ENCODE measurements around the gene NR1D2.
"Not testable (repeated sequence)": the region's sequence is repeated elsewhere in the genome, so short reads cannot be mapped to it uniquely, and the experiment has no call there.

Gene NR1D2
- total RNA-seq: 25.6 to 257 (median 130) reads per million in 9 experiments

DNA sequence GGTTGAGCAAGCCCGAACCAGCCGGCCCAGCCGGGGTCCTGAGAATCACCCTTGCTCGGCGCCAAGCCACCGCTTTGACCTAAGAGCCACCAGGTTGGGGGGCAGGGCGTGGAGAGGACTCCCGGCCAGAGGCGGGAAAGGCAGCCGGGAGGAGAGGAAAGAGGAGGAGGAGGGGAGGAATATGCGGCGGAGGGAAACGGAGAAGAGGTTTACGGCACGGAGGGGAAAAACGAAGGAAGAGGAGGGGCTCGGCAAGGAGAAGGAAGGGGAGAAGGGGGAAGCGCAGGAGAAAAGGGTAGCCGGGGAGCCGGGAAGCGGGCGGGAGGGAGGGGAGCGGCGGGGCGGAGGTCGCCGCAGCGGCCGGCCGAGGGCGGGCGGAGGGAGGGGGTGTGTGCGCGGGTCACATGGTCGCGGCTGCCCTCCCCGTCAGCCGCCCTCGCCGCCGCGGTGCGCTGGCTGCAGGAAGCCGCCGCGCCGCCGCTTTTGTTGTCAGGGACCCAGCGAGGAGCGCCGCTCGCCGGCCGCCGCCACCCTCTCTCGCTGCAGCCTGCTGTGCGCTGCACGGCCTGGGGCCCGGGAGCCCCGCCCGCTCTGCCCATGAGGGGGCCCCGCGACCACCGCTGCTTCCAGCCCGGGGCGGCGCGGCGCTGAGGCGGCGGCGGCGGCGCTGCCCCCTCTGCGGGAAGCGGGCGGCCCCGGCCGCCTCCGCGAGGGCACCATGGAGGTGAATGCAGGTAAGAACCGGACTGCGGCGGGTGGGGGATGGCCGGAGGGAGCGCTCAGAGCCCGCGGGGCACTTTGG is at the start of gene NR1D2:
TSS of gene NR1D2 (plus strand) at position 426 of the 802 bp plus-strand sequence. CDS start at position 719, 293 bp downstream.
- Mint-ChIP-seq H3K27ac (peak within 1 kb of the TSS; percentile 88 to 94), H3K4me1 (ENCODE audit: low read depth in 2 of 2) (peaks cover 24 to 27% of the 10 kb centered on the region in 2 donors), H3K4me3 (peak within 1 kb of the TSS; percentile 85 to 88), H3K9me3 (no peaks in the 10 kb centered on the region), H3K36me3 (ENCODE audit: insufficient read depth) (peaks cover 61% of the 10 kb centered on the region), H3K27me3 (no peaks in the 10 kb centered on the region)
- DNase-seq: peak; percentile 76 to 79 (median 77)
- peak; percentile 58 for ATAC-seq (replicated peaks)

DNA sequence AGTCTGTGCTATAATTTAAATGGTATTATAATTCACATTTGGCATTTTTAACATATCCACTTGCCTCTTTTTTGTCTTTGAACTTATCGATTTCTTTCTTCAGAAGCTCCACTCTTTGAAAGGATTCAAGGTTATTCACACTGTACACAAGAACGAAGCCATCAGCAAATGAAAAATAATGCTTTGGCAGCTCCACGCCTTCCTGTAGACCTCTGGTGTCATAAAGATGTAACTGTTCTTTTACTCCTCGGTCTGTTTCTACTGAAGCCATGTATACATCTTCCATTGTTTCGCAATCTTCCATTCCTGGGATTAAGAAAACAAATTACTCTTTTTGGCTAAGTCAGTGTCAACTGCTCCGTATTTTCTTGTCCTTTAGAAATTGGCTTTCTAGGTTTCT is 44.3 kb upstream of the NR1D2 start:
- ATAC-seq (replicated peaks) (no peak), DNase-seq (no peak)
- Mint-ChIP-seq H3K36me3 (ENCODE audit: insufficient read depth) (peaks cover 12% of the 10 kb centered on the region), H3K27ac (no peak overlapping the region), H3K9me3 (no peaks in the 10 kb centered on the region), H3K4me3 (no peak overlapping the region), H3K4me1 (ENCODE audit: low read depth in 2 of 2) (peaks cover 0 to 4% of the 10 kb centered on the region in 2 donors), H3K27me3 (no peaks in the 10 kb centered on the region)

DNA sequence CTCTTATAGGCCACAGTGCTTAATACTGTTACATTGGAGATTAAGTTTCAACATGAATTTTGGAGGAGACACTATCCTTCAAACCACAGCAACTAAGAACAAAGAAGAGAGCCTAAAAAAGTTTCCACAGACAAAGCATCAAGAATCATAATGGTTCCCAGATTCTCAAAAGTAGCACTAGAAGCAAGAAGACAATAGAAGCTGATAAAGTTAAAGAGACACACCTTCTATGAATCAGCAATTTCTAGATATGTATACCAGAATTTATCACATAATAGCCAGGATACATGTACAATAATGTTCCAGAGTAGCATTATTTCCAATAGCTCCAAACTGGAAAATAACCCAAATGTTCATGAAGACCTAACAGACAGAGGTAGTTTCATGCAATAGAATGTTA is 40.5 kb upstream of the NR1D2 start:
- no peak for DNase-seq
- H3K4me1 Mint-ChIP-seq (ENCODE audit: low read depth in 2 of 2): no peaks in the 10 kb centered on the region
- ATAC-seq (replicated peaks): no peak
- no peak overlapping the region for H3K27ac Mint-ChIP-seq
- no peaks in the 10 kb centered on the region for H3K9me3 Mint-ChIP-seq
- H3K4me3 Mint-ChIP-seq: no peak overlapping the region
- peaks cover 17% of the 10 kb centered on the region for H3K36me3 Mint-ChIP-seq (ENCODE audit: insufficient read depth)
- H3K27me3 Mint-ChIP-seq: no peaks in the 10 kb centered on the region

DNA sequence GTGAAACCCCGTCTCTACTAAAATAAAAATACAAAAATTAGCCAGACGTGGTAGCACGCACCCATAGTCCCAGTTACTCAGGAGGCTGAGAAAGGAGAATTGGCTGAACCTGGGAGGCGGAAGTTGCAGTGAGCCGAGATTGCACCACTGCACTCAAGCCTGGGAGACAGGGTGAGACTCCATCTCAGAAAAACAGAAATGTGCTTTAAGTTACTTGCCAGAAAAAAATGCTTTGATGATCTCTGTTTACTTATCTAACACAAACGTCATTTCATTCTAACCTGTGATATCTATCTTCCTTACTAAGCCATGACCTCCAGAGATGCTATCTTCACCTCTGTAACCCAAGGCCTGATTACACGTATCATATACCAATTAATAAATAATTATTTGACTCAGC is 35.7 kb upstream of the NR1D2 start:
- no peak for ATAC-seq (replicated peaks)
- DNase-seq: no peak
- H3K9me3 Mint-ChIP-seq: no peaks in the 10 kb centered on the region
- no peaks in the 10 kb centered on the region for H3K4me1 Mint-ChIP-seq (ENCODE audit: low read depth in 2 of 2)
- H3K27me3 Mint-ChIP-seq: no peaks in the 10 kb centered on the region
- no peak overlapping the region for H3K4me3 Mint-ChIP-seq
- H3K27ac Mint-ChIP-seq: no peak overlapping the region
- H3K36me3 Mint-ChIP-seq (ENCODE audit: insufficient read depth): peaks cover 26% of the 10 kb centered on the region

DNA sequence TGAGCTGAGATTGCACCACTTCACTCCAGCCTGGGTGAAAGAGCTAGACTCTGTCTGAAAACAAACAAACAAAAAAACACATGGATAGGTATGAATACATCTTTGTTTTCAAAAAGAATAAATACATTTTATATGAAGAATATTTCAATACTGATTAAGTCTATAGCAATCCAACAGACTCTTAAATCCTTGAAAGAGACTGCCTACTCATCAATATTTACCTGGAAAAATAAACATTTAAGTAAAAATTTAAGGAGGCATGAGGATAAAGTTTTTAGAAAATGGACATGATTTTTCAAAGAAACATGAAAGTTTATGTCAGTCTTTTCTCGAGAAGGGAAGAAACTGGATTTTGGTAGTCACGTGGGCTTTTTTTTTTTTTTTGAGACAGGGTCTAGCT is 33.7 kb upstream of the NR1D2 start:
- Mint-ChIP-seq H3K27ac (no peak overlapping the region), H3K9me3 (no peaks in the 10 kb centered on the region), H3K36me3 (ENCODE audit: insufficient read depth) (peaks cover 24% of the 10 kb centered on the region), H3K27me3 (no peaks in the 10 kb centered on the region), H3K4me3 (no peak overlapping the region), H3K4me1 (ENCODE audit: low read depth in 2 of 2) (peaks cover 11 to 15% of the 10 kb centered on the region in 2 donors)
- DNase-seq (no peak), ATAC-seq (replicated peaks) (no peak)

DNA sequence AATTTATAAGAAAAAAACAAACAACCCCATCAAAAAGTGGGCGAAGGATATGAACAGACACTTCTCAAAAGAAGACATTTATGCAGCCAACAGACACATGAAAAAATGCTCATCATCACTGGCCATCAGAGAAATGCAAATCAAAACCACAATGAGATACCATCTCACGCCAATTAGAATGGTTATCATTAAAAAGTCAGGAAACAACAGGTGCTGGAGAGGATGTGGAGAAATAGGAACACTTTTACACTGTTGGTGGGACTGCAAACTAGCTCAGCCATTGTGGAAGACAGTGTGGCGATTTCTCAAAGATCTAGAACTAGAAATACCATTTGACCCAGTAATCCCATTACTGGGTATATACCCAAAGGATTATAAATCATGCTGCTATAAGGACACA is 32.8 kb upstream of the NR1D2 start:
- H3K27ac Mint-ChIP-seq; H3K27me3 Mint-ChIP-seq; ATAC-seq (replicated peaks); H3K9me3 Mint-ChIP-seq; DNase-seq; H3K4me3 Mint-ChIP-seq: not testable (repeated sequence)
- H3K36me3 Mint-ChIP-seq (ENCODE audit: insufficient read depth): peaks cover 33% of the 10 kb centered on the region
- peaks cover 15 to 16% of the 10 kb centered on the region in 2 donors for H3K4me1 Mint-ChIP-seq (ENCODE audit: low read depth in 2 of 2)

DNA sequence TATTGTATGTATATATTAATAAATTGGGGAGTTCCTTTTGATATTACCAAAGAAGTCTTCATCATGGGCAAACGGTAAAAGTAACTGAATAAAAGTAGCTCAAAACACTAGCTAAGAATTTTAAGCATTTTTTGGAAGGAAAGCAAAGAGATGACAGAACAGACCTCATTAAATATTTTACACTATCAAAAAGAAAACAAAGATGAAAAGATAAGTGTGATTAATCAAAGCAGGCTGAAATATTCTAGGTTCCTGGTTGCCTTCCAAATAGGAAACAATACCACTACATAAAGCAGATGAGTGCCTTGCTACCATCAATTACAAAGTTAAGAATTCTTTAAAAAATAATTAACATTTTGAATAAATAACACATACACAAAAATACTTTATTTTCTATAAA is 31.9 kb upstream of the NR1D2 start:
- Mint-ChIP-seq H3K36me3 (ENCODE audit: insufficient read depth) (peaks cover 42% of the 10 kb centered on the region), H3K4me1 (ENCODE audit: low read depth in 2 of 2) (peaks cover 22 to 23% of the 10 kb centered on the region in 2 donors), H3K9me3 (no peaks in the 10 kb centered on the region), H3K27me3 (no peaks in the 10 kb centered on the region), H3K4me3 (no peak overlapping the region), H3K27ac (no peak overlapping the region)
- DNase-seq: no peak
- ATAC-seq (replicated peaks): no peak

DNA sequence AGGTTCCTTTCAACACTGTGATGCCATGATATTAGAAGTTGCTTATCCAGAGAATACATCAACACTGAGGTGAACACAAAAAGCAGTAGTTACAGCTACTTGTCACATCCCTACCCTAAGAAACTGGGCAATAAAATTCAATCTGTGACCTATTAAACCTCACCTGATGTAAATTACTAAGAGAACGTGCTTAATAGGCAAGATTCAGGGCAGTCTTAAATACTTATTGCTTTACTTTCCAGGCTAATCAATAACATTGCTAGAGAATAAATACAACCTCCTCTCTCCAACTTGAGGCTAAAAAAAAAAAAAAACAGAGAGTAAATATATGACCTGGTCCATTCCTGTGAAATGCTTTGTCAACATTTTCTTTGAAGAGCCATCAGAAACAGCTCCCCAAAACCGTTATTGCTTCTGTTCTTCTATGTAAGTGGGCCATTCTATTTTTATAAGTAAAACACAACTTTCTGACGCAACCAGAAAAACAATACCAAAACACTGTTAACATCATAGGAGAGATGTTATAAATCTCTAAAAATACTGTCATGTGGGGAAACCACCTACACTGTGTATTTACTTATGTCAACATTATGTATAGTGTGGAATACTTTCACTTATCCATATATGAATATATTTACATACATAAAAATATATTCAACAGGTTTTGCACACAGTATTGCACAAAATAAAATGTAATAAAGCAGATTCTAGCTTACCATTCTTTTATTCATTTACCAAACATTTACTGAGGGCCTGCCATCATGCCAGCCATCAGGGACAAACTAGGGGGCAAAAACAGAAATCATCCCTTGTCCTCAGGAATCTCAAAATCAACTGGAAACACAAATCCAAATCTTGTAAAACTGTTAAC is 31.0 kb upstream of the NR1D2 start:
- Mint-ChIP-seq H3K4me1 (ENCODE audit: low read depth in 2 of 2) (peaks cover 30 to 32% of the 10 kb centered on the region in 2 donors), H3K27ac (peak overlapping the region in 1 of 2 donors; percentile 42), H3K36me3 (ENCODE audit: insufficient read depth) (peaks cover 45% of the 10 kb centered on the region), H3K27me3 (no peaks in the 10 kb centered on the region), H3K4me3 (no peak overlapping the region), H3K9me3 (no peaks in the 10 kb centered on the region)
- ATAC-seq (replicated peaks) (no peak), DNase-seq (no peak)

DNA sequence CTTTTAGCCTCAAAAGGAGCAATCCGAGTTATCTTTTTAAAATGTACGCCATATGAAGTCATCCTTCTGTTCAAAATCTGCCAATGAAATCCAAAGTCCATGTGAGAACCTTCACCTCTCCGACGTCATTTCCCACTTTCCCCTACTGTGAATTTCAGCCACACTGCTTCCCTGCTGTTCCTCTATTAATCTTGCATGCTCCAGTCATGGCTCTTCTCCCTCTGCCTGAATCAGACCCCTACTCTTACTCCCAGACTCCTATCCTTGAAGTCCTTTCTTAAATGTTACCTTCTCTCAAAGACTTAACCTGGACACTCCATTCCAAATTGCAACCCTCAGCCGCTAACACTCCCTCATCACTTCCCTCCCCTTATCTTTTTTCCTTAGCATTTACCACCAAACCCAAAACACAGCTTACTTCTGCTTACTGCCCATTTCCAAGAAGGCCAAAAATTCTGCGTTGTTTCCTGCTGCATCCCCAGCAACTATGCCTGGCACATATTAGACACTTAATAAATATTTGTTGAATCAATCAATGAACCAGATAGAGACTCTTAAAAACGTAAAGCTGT is 29.5 kb upstream of the NR1D2 start:
- Mint-ChIP-seq H3K27me3 (no peaks in the 10 kb centered on the region), H3K9me3 (no peaks in the 10 kb centered on the region), H3K4me3 (peak overlapping the region; percentile 98 to 99), H3K27ac (peak overlapping the region in 1 of 2 donors; percentile 98), H3K4me1 (ENCODE audit: low read depth in 2 of 2) (peaks cover 35 to 44% of the 10 kb centered on the region in 2 donors), H3K36me3 (ENCODE audit: insufficient read depth) (peaks cover 46% of the 10 kb centered on the region)
- no peak for ATAC-seq (replicated peaks)
- DNase-seq: no peak

DNA sequence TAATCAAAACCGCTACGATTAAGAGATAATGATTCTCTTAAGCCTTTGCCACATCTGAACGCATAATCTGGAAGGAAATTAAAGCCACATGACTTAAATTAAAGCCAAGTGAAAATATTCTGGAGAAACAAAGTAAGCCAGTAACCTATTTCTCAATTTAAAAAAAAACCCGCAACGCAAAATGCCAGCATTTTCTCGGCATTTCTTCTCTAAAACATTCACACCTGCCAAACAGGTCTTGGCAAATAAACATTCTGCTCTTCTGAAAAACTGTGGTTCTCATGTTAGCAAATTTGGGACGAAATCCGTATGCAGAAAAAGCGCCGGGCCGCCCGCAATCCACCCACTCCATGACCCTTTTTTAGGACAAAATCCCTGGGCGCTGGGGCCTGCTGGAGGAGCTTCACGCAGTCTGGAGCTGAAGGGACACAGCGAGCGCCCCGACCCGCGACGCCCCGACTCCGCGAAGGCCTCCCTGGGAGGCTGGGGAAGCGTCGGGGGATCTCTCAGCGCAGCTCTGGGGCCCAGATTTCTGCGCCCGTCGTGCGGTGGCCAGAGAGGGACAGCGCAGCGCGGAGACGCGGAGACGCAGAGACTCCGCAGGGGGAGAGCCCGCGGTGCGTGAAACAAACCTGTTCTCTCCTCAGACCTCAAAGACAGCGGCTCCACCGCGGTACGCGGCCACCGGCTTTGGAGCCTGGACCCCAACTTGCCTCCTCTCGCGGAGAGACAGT is 28.8 kb upstream of the NR1D2 start:
- Mint-ChIP-seq H3K27me3 (no peaks in the 10 kb centered on the region), H3K4me1 (ENCODE audit: low read depth in 2 of 2) (peaks cover 35 to 44% of the 10 kb centered on the region in 2 donors), H3K9me3 (no peaks in the 10 kb centered on the region), H3K36me3 (ENCODE audit: insufficient read depth) (peaks cover 49% of the 10 kb centered on the region), H3K4me3 (peak overlapping the region; percentile 98 to 99), H3K27ac (peak overlapping the region; percentile 98)
- DNase-seq (no peak), ATAC-seq (replicated peaks) (peak; percentile 38)

DNA sequence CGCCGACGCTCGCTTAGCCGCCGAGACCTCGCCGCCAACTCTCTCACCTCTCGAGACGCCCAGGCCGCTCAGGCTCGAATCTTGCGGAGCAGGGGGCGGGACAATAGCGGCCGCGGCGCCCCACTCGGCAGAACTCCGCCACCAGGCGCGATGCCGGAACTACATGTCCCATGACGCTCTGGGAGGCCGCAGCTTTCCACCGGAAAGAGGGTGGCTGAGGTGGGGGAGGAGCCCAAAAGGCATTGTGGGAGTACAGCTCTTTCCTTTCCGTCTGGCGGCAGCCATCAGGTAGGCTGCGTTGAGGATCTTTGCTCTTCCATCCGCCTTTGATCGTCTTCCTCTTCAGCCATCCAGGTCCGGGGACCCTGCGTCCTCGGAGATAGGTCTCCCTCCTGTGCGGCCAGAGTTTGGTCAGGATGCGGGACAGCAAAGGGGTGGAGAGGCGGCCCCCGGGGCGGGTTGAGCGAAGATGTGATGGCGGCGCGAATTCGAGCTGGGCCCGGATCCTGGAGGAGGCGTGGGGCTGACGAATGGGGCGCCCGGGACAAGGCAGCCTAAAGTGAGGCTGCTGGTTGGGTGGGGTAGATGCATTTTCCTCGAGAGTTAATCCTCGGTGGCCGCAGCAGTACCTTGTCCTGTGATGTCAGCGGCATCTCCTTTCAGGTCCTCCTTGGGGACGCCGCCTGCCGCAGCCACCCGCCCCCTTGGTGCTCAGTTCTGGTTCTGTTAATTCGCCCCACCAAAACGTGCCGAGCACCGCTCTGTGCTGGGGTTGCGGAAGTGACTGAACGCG is 28.0 kb upstream of the NR1D2 start, which contains the start of the genes NKIRAS1 and RPL15:
TSS of gene NKIRAS1 (minus strand) at position 105 of the 793 bp plus-strand sequence. CDS start 6,086 bp downstream, outside the sequence.
TSS of gene RPL15 (plus strand) at position 247 of the 793 bp plus-strand sequence. CDS start 728 bp downstream, outside the sequence.
- peaks cover 35 to 44% of the 10 kb centered on the region in 2 donors for H3K4me1 Mint-ChIP-seq (ENCODE audit: low read depth in 2 of 2)
- H3K9me3 Mint-ChIP-seq: no peaks in the 10 kb centered on the region
- ATAC-seq (replicated peaks): peak; percentile 90
- peak; percentile 96 to 97 (median 96) for DNase-seq
- no peaks in the 10 kb centered on the region for H3K27me3 Mint-ChIP-seq
- H3K27ac Mint-ChIP-seq: peak within 1 kb of the TSS; percentile 98
- H3K36me3 Mint-ChIP-seq (ENCODE audit: insufficient read depth): peaks cover 54% of the 10 kb centered on the region
- peak within 1 kb of the TSS; percentile 98 to 99 for H3K4me3 Mint-ChIP-seq

DNA sequence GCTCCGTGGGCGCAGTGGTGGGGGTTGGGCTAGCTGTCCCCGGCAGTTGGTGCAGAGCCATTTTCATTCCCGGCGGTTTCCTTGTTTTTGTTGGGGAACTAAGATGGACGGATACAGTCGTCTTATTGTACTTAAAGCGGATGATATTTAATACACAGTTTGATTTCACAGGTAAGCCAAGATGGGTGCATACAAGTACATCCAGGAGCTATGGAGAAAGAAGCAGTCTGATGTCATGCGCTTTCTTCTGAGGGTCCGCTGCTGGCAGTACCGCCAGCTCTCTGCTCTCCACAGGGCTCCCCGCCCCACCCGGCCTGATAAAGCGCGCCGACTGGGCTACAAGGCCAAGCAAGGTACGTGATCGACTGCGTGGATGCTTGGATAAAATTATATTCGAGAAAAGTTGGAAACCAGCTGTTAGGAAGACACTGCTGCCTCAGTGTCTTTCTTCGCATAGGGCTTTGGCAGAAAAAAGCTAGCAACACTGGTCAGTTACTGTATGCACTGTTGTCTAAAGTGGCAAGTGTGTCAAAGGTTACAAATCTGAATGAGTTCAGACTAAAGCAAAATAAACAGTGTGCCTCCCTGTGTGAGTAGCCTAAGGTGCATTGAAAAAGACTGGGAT is 27.3 kb upstream of the NR1D2 start:
- not testable (repeated sequence) for H3K9me3 Mint-ChIP-seq; ATAC-seq (replicated peaks); DNase-seq; H3K27me3 Mint-ChIP-seq
- H3K36me3 Mint-ChIP-seq (ENCODE audit: insufficient read depth): peaks cover 54% of the 10 kb centered on the region
- peak overlapping the region; percentile 98 to 99 for H3K4me3 Mint-ChIP-seq
- H3K4me1 Mint-ChIP-seq (ENCODE audit: low read depth in 2 of 2): peaks cover 35 to 44% of the 10 kb centered on the region in 2 donors
- H3K27ac Mint-ChIP-seq: peak overlapping the region; percentile 98

All from effector memory CD8-positive, alpha-beta T cell (primary cell).